Gastrocnemius medialis (tissue), 4 donors: ENCODE measurements around the gene MACROD2. TPM values are rescaled to one million over a fixed set of nuclear protein-coding genes. Genes with fewer than 3 reads are reported as not detected.

Experiments used
- ATAC-seq, 2 donors: fragments of 150-250 bp; one replicate each; pipeline ENCODE4 v1.9.1; 2016
- DNase-seq, 2 donors: peaks; one replicate each; pipeline ENCODE4 v3.0.0-alpha.2; 2019
- H3K27ac ChIP-seq, 4 donors: fragments of 200-600 bp; sonication (generic); 1 replicate in 1 of 4; 2 replicates in 3 of 4; pipeline ENCODE4 v1.5.1; 2016 to 2018; ENCODE audit warnings: mild to moderate bottlenecking in 2 of 4, moderate library complexity in 1 of 4
- H3K27me3 ChIP-seq, 3 donors: fragments of 200-600 bp; sonication (generic) in 2 of 3; 1 replicate in 1 of 3; 2 replicates in 2 of 3; pipeline versions ENCODE4 v1.5.1 to v1.6.0; 2016 to 2019; ENCODE audit warnings: mild to moderate bottlenecking in 1 of 3, moderate library complexity in 1 of 3
- H3K36me3 ChIP-seq, 2 donors: fragments of 200-600 bp; sonication (generic) in 1 of 2; one replicate each; pipeline ENCODE4 v1.5.1; 2017 to 2018
- H3K4me1 ChIP-seq, 2 donors: fragments of 200-600 bp; sonication (generic) in 1 of 2; one replicate each; pipeline ENCODE4 v1.5.1; 2016 to 2017; ENCODE audit warnings: mild to moderate bottlenecking in 2 of 2
- H3K4me3 ChIP-seq, 4 donors: fragments of 200-600 bp; sonication (generic) in 3 of 4; 1 replicate in 1 of 4; 2 replicates in 3 of 4; pipeline ENCODE4 v1.5.1; 2016 to 2019; ENCODE audit warnings: mild to moderate bottlenecking in 2 of 4
- H3K9me3 ChIP-seq, 3 donors: fragments of 200-600 bp; sonication (generic) in 2 of 3; 1 replicate in 1 of 3; 2 replicates in 2 of 3; pipeline ENCODE4 v1.5.1; 2016 to 2019
- CTCF ChIP-seq, 5 experiments: fragments of 450-650 bp in 3 of 5; fragments of 200-600 bp in 2 of 5; sonication (generic) in 2 of 5; IDR thresholded peaks in 4 of 5; conservative IDR thresholded peaks in 1 of 5; 1 replicate in 4 of 5; 2 replicates in 1 of 5; pipeline ENCODE4 v1.5.1; 2016 to 2019; ENCODE audit warnings: antibody characterized with exemption in 5 of 5, mild to moderate bottlenecking in 3 of 5, moderate library complexity in 3 of 5
- POLR2A ChIP-seq, 2 donors: fragments of 450-650 bp; IDR thresholded peaks; one replicate each; pipeline ENCODE4 v1.6.1; 2017; ENCODE audit warnings: antibody characterized with exemption in 2 of 2, mild to moderate bottlenecking in 2 of 2, moderate library complexity in 2 of 2
- in situ Hi-C, 4 donors: fragments of 200-750 bp; cut with MboI; loops; one replicate each; pipeline versions ENCODE4 v1.15.0 to v1.8.0; 2017; ENCODE audit warnings: low sequenced_read_pairs in 4 of 4
- intact Hi-C: fragments of 100-400 bp; cut with DNase I; formaldehyde crosslinking; loops from one replicate; pipeline ENCODE4 v1.15.1; 2023; ENCODE audit warnings: low total_unique reads
- total RNA-seq, 4 donors: library from RNA; depleted of rRNA; stranded (reverse); fragments of >200 nt; gene quantifications; one replicate each; pipeline versions ENCODE4 v1.1.0 to v1.2.3, GENCODE V29; 2016

MACROD2 gene
- total RNA-seq, 4 donors from 2014 or later: 1.8 to 10.2 (median 3.6) TPM

- H3K4me3 ChIP-seq: no peak overlapping the region
- no peak overlapping the region for H3K27ac ChIP-seq
- intact Hi-C loops: no loop called here
- no peaks in the 10 kb centered on the region for H3K36me3 ChIP-seq
- DNase-seq: no peak
- H3K4me1 ChIP-seq: no peaks in the 10 kb centered on the region
- H3K27me3 ChIP-seq: no peaks in the 10 kb centered on the region
- in situ Hi-C loops: no loop called here
- no peak for ATAC-seq
- no peaks in the 10 kb centered on the region for H3K9me3 ChIP-seq
- no peak for TF ChIP-seq CTCF (IDR thresholded peaks at IDR 0.05 in 4 of 5, conservative IDR thresholded peaks at IDR 0.05 in 1 of 5)
- no peak for TF ChIP-seq POLR2A (IDR thresholded peaks at IDR 0.05)
Observed at GRCh38 chr20:15675061-15675514, 1679.8 kb downstream of the MACROD2 start.

DNA sequence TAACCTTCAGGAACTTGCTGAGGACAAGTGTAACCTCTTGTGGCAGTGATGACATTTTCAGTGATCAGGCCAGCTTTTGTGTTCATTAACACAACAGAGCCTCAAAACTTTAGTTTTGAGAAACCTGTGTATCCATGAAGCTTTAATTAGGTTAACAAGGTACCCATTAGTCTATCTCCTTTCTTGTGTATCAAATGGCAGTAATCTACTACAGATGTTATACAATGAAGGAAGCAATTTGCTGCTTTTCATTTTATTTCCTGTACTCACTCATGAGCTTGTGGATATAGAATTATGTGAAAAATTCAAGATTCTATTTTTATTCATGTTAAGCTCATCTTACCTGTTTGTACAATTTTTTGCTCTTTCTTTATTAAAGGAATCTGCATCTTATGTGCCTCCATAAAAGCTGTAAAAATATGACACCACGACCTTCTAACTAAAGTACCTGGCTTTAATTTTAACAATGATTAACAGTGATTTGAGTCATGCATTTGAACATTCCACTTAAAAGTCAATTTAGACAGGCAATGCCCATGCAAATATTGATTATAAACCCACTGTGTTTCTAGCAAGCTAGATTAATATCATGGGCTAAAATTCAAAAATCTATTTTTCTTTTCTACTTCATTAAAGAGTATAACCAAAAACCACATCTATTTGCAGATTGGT lies 1680.6 kb downstream of the MACROD2 start:
- in situ Hi-C loops: no loop called here
- no peak overlapping the region for H3K4me3 ChIP-seq
- no peak overlapping the region for H3K27ac ChIP-seq
- intact Hi-C loops: no loop called here
- H3K4me1 ChIP-seq: no peaks in the 10 kb centered on the region
- H3K36me3 ChIP-seq: no peaks in the 10 kb centered on the region
- no peaks in the 10 kb centered on the region for H3K9me3 ChIP-seq
- no peak for DNase-seq
- TF ChIP-seq POLR2A (IDR thresholded peaks at IDR 0.05) (no peak), CTCF (IDR thresholded peaks at IDR 0.05 in 4 of 5, conservative IDR thresholded peaks at IDR 0.05 in 1 of 5) (no peak)
- ATAC-seq: no peak
- H3K27me3 ChIP-seq: no peaks in the 10 kb centered on the region

DNA sequence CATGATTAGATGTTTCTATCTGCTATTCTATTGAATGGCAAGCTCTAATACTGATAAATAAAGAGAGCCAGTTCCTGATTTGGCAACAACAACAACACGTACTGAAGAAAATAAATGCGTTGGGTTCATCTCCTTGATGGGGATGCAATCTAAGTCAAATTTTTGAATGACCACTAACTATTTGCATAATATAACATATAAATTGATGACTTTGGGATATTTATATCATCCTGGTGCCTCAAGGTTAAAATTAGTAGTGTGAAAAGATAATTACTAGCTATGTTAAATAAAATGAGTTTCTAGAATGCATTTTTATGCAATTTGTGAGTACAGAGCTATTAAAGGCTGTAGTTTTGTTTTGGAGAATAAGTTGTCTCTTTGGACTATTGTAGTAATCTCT lies 1681.5 kb downstream of the MACROD2 start:
- no peaks in the 10 kb centered on the region for H3K27me3 ChIP-seq
- ATAC-seq (no peak), DNase-seq (no peak)
- no peak overlapping the region for H3K27ac ChIP-seq
- in situ Hi-C loops: no loop called here
- H3K4me1 ChIP-seq: no peaks in the 10 kb centered on the region
- H3K4me3 ChIP-seq: no peak overlapping the region
- no peak for TF ChIP-seq POLR2A (IDR thresholded peaks at IDR 0.05)
- no peak for TF ChIP-seq CTCF (IDR thresholded peaks at IDR 0.05 in 4 of 5, conservative IDR thresholded peaks at IDR 0.05 in 1 of 5)
- intact Hi-C loops: no loop called here
- H3K36me3 ChIP-seq: no peaks in the 10 kb centered on the region
- no peaks in the 10 kb centered on the region for H3K9me3 ChIP-seq

- H3K27ac ChIP-seq: no peak overlapping the region
- ATAC-seq (no peak), DNase-seq (no peak)
- no peaks in the 10 kb centered on the region for H3K27me3 ChIP-seq
- intact Hi-C loops (no loop called here), in situ Hi-C loops (no loop called here)
- no peaks in the 10 kb centered on the region for H3K9me3 ChIP-seq
- H3K4me3 ChIP-seq: no peak overlapping the region
- no peaks in the 10 kb centered on the region for H3K36me3 ChIP-seq
- TF ChIP-seq POLR2A (IDR thresholded peaks at IDR 0.05) (no peak), CTCF (IDR thresholded peaks at IDR 0.05 in 4 of 5, conservative IDR thresholded peaks at IDR 0.05 in 1 of 5) (no peak)
- H3K4me1 ChIP-seq: no peaks in the 10 kb centered on the region
Observed at GRCh38 chr20:15682690-15683089, 1687.4 kb downstream of the MACROD2 start.

- Histone ChIP-seq H3K36me3 (no peaks in the 10 kb centered on the region), H3K27me3 (no peaks in the 10 kb centered on the region), H3K27ac (no peak overlapping the region), H3K4me3 (no peak overlapping the region), H3K9me3 (no peaks in the 10 kb centered on the region), H3K4me1 (no peaks in the 10 kb centered on the region)
- TF ChIP-seq POLR2A (IDR thresholded peaks at IDR 0.05) (no peak), CTCF (IDR thresholded peaks at IDR 0.05 in 4 of 5, conservative IDR thresholded peaks at IDR 0.05 in 1 of 5) (no peak)
- no peak for ATAC-seq
- in situ Hi-C loops: no loop called here
- intact Hi-C loops: no loop called here
- no peak for DNase-seq
Observed at GRCh38 chr20:15692570-15692969, 1697.3 kb downstream of the MACROD2 start.
